Activated CD8-positive, alpha-beta memory T cell treated with anti-CD3 and anti-CD28 coated beads for 1 hour (primary cell): ENCODE measurements around the gene GPR4.
A peak's percentile ranks its signal among the peaks of the same experiment; 100 is the strongest.

ENCODE experiments used
- DNase-seq, 2 donors: peaks; one replicate each; pipeline ENCODE4 v3.0.0-alpha.2; 2020; ENCODE audit warnings: low read depth in 1 of 2; ENCODE audit errors: extremely low read depth in 1 of 2

GPR4 gene

DNA sequence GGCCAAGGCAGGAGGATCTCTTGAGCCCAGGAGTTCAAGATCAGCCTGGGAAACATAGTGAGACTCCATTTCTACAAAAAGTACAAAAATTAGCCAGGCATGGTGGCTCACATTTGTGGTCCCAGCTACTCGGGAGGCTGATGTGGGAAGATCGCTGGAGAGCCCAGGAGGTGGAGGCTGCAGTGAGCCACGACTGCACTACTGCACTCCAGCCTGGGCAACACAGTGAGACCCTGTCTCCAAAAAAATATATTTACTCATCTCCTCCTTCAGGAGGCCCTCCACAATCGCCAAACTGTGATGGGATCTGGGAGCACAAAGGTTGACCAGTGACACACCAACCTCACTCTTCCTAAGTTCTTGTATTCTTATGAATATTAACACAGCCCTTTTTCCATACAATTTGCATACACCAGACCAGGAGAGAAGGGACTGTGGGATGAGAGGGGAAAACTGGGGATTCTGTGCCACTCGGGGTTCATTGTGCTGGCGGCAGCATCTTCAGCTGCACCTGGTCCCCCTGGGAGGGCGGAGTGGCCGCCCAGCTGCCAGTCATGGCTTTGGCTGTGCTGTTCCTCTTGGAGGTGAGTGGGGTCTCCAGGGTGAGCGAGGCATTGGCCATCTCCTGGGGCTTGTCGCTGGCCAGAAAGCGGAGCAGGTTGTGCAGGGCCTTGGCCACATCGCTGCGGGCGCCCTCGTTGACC, 11.6 kb downstream of the GPR4 start:
- DNase-seq = no peak

DNA sequence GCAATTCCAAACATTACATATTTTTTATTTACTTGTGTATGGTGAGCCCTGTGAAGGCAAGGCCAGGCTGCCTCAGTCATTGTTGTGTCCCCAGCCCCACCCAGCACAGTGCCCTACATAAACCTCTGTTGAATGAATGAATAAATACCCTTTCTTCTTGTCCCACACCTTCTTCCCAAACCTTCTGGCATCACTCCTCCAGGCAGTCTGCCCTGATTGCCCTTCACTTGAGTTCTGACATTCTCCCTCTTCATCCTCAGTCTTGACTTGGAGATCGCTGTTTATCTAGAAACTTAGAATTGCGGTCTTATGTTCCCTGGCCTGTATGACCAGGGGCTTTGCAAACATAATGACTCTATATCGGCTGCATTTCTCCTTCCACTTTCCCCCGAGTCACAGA, 12.2 kb downstream of the GPR4 start:
- DNase-seq = no peak

DNA sequence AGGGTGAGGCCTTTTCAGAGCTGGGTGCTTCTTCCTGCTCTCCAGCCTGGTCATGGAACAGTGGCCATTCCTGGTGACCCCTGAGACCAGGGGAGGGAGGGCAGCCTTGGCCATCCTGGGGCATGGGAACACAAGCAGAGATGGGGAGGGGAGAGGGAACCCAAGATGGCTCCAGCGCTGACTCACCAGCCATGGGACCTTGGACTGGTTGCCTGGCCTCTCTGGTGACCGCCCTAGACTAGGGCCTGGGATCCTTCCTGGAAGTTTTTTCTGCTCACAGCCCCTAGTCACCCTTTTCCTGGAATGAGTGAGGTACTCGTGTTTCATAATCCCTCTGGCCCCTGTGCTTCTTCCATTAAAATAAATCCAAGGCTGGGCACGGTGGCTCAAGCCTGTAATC, 14.1 kb downstream of the GPR4 start:
- DNase-seq = no peak

DNA sequence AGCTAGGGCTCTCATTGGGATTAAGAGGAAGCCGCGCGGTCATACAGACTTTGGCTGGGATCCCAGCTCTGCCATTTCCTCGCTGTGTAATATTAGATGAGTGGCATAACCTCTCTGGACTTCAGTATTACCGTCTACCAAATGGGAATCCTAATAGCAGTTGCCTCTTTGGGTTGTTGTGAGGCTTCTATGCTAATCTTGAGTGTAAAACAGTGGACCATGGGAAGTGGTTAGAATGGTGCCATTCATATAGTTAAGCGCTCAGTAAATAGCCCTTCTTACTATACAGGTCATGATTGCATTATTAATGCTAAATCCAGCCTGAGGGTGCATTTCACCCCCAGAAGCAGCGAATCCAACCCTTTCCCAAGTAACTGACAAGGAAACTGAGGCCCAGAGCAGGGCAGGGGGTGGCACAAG, 16.8 kb downstream of the GPR4 start:
- no peak for DNase-seq

DNA sequence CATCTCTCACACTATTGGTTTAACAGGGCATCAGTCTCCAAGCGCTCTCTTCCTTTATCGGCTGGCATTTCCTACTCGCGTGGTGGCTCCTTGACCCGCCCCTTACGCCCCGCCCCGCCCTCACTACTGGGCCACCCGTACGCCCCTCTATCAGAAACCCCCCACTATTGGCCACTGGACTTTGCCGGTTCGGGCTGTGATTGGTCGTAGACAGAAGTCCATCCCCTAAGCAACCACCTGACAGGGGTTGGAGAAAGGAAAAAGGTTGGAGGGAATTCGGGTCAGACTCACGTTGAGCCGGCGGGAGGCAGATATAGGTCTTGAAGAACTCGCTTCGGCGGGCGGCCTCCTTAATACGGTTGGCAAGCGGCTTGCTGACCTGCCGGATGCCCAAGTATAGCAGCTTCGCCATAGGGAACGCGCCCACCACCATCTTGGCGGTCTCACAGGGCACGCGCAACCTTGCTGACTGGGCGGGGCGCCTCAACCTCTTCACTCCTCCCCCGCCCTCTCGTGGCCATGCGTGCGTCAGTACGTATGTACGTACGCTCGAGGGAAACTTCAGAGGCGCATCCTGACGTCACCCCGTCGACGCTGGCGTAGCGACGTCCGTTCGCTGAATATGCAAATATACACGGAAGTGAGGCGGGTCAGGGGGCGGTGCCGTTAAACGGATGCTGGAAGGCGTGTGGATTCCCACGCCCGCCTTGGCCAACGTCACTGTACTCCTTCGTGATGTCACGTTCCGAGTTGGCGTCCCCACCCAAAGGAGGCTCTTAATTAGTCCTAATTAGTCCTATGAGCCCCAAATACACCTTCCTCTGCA, 17.5 kb downstream of the GPR4 start, which contains the start of gene OPA3:
Gene OPA3, minus strand, starts transcription at position 471 of the 826 bp plus-strand sequence. Its CDS starts 38 bp downstream, at position 433.
- DNase-seq = peak; percentile 99

DNA sequence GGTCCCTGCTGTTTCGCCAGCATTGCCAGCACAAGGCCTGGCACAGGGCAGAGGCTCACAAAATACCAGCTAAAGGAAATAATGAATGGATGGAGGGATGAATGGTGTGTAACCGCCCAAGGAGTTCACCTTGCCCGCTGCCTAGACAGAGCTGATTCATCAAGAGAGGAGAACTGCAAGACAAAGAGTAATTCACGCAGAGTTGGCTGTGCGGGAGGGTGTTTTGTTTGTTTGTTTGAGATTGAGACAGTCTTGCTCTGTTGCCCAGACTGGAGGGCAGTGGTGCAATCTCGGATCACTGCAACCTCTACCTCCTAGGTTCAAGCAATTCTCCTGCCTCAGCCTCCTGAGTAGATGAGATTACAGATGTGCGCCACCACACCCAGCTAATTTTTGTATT, 20.4 kb downstream of the GPR4 start:
- no peak for DNase-seq

DNA sequence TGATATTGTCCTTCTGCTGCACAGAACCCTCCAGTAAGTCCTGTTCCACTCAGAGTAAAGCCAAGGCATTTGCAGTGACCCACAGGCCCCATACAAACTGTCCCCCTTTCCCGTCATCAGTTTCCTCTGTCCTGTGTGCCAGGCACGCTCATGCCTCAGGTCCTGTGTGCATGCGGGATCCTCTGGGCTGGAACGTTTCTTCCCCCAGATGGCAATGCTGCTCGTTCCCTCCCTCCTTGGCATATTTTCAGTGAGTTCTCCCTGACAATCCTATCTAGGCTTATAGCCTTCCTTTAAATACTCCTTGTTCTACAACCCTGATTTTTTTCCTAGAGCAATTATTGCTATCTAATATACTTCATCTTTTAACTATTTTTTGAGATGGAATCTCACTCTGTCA, 23.2 kb downstream of the GPR4 start:
- DNase-seq = no peak

DNA sequence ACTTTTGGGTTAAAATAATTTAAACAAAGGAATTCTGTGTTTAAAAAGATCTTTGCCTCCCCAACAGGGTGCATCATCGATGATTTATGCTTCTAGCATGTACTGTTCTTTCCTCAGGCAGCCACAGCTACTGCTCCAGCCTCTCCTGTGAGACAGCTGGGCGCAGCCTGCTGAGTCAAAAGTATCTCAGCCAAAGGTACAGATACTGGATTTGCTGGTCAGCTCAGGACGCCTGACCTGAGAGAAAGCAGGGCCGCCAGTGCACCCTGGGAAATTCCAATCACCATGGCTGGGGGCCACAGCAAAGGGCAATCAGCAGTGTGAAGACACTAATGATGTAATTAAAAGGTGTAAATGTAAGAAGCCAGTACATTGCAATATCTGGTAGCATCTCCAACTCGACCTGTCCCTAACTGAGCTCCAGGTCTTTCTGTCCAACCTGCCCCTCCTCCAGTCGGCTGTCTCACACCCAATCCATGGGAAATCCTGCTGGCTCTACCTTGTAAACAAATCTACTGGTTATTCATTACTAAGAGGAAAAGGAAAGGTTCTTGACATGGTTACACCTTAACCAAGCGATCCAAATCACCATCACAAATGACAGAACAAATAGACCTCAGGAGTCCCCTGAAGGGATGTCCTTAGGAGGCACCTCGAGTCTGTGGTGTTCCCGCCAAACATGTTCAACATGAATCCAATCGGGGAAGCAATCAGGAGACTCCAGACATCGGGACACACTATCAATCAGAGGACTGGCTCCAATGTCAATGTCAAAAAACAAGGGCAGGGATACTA, 24.7 kb downstream of the GPR4 start:
- no peak for DNase-seq

DNA sequence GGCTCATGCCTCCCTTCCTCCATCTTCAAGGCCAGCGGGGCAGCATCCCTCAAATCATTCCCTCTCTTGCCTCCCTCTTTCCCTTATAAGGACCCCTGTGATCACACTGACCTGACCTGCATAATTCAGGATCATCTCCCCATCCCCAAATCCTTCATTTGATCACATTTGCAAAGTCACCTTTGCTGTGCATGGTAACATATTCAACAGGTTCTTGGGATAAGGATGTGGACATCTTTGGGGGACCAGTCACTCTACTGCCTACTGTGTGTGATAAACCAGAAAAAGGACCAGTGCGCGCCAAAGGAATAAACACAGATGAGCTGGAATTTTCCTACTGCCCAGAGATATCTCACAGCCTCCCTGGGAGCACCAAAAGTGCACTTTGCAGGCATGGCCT, 25.3 kb downstream of the GPR4 start:
- DNase-seq = no peak

DNA sequence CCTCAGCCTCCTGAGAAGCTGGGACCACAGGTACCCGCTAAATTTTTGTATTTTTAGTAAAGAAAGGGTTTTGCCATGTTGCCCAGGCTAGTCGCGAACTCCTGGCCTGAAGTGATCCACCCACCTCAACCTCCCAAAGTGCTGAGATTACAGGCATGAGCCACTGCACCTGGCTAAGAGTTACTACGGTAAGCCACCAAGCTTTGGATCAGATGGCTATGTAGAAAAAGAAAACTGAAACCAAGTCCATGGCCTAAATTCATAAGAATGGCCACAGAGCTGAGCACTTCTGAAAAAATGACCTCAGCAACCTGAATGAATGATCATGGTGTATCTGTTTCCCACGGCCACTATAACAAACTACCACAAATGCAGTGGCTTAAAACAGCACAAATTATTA, 26.8 kb downstream of the GPR4 start:
- DNase-seq = no peak

DNA sequence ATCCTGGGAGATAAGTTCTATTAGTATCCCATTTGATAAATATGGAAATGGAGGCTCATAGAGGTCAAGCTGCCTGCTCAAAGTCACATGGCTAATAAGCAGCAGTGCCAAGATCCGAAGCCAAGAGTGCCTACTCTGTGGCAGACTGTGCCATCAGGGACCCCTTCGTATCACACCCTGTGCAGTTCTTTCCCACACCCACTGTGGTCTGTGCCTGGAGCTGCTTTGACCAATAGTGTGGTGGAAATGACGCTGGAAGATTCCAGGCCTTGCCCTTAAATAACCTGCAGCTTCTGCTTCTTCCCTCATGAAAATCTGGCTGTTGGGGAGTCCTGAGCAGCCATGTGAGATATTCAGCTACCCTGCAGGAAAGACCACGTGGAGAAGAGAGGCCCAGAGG, 27.5 kb downstream of the GPR4 start:
- no peak for DNase-seq

DNA sequence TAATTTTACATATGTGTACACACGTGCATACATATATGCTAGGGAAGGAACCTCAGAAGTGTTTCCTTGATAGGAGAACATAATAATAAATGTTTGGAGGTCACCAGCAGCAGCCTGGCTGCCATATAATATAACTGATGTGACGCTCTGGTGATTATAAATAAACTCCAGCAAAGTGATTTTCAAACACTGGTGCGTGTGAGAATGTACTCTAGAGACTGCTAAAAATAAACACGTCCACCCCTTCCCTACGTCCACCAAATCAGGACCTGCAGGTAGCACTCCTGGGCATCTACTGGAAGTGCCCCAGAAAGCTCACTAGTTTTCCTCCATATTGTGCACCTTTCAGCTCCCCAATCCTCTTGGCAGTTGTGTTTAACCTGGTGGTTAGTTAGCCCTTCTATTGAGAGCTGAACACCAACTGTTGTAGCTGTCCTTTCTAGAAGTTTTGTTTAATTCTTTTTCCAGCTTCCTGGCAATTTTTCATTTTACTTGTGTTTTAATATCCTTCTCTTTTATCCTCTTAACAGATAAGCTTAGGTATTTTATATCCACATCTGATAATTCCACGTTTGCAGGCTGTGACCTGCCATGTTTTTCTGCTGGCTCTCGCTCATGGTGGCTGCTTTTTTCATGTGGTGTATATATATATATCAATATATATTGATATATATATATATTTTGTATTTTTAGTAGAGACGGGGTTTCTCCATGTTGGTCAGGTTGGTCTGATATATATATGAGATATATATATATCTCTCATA, 30.4 kb downstream of the GPR4 start:
- DNase-seq = no peak

DNA sequence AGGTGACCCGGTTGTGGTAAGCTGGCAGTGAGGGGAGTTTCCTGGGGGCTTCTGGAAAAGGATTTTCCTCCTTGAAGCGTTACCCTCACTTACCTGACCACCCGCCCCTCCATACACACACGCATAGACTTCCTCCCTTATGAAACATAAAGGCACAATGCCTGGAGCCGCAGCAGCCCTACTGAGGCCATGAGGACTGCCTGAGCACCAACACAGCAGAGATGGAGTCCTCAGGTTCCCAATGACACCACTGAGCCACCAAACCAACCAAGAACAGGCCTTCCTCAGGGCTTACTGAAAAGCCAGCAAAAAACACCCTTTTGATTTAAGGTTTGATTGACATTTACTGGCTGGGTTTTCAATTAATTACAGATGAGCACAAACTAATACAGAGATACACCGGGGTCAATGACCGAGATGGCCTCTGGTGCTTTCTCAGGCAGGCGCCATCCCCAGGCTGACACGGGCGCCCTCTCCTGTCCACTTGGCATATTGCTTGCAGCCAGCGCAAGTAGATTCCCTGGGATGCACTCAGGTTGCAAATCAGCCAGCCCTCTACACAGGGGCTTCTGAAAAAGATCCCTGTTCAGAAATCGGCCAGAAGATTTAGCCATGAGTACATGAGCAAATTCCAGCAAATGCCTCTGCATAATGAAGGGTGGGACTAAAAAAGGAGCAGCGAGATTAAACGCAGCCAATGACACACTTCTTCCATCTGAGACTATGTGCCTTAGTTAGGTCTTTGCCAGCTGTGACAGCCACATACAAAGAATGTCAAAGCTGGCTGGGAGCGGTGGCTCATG, 32.2 kb downstream of the GPR4 start:
- DNase-seq = peak; percentile 19 to 40

DNA sequence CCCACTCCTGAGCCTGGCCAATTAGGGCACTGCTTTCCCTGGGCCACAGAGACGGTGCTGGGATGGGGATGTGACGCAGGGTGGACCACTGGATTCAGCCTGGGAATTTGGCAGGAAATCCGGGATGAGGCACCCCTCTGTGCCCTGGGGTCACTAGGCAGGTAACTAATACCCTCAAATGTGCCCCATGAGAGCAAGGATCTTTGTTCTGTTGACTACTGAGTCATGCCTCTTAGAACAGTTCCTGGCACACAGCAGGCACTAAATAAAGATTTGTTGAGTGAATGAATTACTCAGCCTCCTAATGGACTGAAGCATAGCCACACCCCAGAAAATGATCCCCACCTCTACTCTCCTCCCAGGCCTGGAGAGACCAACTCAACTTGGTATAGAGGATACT, 33.3 kb downstream of the GPR4 start:
- no peak for DNase-seq

DNA sequence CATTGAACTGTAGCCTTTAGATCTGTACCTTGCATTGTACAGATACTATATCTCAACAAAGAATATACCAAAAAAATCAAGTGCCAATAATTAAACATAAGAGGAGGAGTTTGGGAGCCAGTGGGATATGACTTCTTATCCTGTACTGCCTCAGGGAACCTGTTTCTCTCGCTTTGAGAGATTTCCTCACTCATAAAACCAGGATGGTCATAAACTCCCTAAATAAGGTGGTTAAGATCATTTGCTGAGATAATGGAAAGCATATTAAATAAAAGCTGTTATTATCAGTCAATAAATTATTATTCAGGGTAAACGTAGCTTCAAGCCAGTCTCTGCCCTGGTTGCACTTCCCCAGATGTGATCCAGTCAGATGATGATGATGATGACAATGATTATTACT, 34.4 kb downstream of the GPR4 start:
- no peak for DNase-seq

DNA sequence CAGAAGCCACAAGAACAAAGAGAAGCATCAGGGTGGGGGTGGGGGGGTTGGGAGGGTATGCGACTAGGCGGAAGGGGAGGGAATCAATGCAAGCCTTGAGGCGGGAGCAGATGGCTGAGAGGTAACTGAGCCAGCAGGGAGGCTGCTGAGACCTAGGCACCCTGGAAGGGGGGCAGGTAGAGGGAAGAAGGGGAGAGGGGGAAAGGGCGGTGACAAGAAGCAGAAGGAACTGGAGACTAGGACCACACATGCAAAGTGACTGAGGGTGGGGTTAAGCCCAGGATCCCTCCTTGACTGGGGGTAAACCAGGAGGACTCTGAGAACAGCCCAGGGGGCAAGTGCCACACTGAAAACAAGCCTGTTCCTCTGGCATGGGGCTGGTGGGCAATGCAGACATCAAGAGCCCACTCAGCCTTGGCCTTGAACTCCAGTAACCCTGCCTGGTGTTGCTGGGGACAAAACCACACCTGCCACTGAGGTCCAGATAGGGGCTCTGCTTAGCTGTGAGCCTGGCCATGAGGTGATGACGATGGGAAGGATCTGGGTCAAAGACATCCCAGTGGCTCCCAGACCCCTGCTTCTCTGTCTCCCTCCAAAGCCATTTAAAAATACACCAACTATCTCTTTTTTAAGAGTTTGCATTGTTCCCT, 37.8 kb downstream of the GPR4 start:
- DNase-seq = no peak

DNA sequence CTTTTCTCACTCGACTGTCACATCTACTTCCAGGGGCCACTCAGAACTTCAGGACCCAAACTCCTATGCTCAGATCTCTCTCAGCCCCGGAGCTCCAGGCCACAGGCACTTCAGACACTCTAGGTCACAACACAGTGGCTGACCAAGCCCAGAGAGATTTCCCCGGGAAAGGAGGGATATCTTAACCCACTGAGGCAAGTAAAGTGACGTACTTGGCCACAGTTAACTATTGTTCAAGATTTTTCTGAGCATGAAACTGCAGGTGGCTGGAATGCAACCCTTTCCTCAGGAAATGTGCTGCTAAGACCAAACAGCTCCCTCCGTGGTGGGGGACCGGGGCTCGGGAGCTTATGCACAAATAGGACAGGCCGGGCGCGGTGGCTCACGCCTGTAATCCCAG, 41.3 kb downstream of the GPR4 start:
- no peak for DNase-seq

DNA sequence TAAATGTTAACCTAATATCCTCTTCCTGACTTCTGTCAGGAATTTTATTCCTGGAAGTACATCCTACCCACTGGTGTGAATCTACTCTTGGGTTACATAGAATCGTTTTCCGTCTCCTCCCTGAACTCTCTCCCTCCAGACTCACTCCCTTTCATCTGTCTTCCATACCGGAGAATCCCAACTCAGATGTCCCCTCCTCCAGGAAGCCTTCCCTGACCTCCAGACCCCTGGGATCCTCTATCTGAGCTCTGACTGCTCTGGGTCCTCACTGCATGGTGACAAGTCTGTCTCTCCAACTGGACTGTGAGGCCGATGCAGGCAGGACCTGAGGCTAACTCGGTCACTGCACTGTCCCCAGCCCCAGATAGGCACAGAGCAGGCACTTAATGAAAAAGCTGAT, 42.0 kb downstream of the GPR4 start:
- no peak for DNase-seq

DNA sequence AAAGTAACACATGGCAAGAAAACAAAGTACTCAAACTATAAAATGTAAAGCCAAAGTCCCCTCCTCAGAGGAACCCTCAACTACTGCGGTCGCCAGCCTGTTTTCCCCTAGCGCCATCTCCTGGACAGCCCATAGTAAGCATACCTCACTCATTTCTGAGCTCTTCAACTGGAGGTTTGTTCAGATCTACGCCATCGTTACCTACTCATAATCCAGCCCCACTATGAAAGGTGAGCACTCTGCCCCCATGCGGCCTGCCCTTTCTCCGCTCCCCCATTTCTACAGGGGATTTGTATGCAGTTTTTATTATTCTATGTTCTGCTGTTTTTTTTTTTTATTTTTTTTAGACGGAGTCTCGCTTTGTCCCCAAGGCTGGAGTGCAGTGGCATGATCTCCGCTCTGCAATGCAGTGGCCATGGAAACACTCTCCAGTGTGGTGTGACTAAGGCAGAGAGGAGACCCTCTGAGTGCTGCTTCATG, 43.6 kb downstream of the GPR4 start:
- DNase-seq = peak; percentile 31 to 32
